HEK293 (cell line): Measurements from ENCODE around the gene TMEM273.

Experiments used
- CTCF ChIA-PET: fragments of 350-600 bp; formaldehyde crosslinking; extraction: SDS; loops from one replicate; lab custom pipeline; 2021; ENCODE audit warnings: antibody characterized with exemption; lab: Yijun Ruan, JAX
- POLR2A ChIA-PET: fragments of 300-600 bp; formaldehyde crosslinking; extraction: SDS; loops from one replicate; lab custom pipeline; 2020; ENCODE audit warnings: antibody characterized with exemption, inconsistent platforms; lab: Yijun Ruan, JAX
- H3K27ac ChIP-seq: fragments of 200-500 bp; sonication (Bioruptor generic); 2 replicates; pipeline ENCODE4 v1.5.1; 2014; ENCODE audit warnings: low read depth, low read length, control low read depth, inconsistent platforms; ENCODE audit errors: extremely low read depth
- H3K36me3 ChIP-seq, 2 experiments: fragments of 200-500 bp in 1 of 2; sonication (Bioruptor generic) in 1 of 2; 1 replicate in 1 of 2; 2 replicates in 1 of 2; pipeline ENCODE4 v1.5.1; 2014 to 2017; ENCODE audit warnings: inconsistent platforms in 2 of 2, low read length in 2 of 2; ENCODE audit not compliant: control insufficient read depth in 2 of 2, insufficient read depth in 1 of 2
- H3K4me1 ChIP-seq: fragments of 200-500 bp; sonication (Bioruptor generic); 2 replicates; pipeline ENCODE4 v1.5.1; 2014; ENCODE audit warnings: mild to moderate bottlenecking, low read length, inconsistent platforms; ENCODE audit not compliant: control insufficient read depth, insufficient read depth
- H3K4me3 ChIP-seq: 2 replicates; pipeline ENCODE4 v1.5.1; 2011; ENCODE audit warnings: low read depth, mild to moderate bottlenecking, control low read depth, low read length, moderate library complexity
- H3K9me3 ChIP-seq: fragments of 200-500 bp; sonication (Bioruptor generic); 2 replicates; pipeline ENCODE4 v1.5.1; 2014; ENCODE audit warnings: low read depth, low read length, inconsistent platforms; ENCODE audit not compliant: control insufficient read depth, insufficient read depth
- AEBP2 ChIP-seq: fragments of 450-650 bp; formaldehyde crosslinking; IDR thresholded peaks from 2 replicates; pipeline ENCODE4 v1.5.1; 2016; ENCODE audit warnings: missing biosample characterization, missing genetic modification characterization, borderline replicate concordance
- IKZF3 ChIP-seq: fragments of 450-650 bp; IDR thresholded peaks from 2 replicates; pipeline ENCODE4 v1.5.0; 2018; ENCODE audit warnings: missing biosample characterization, mild to moderate bottlenecking, missing genetic modification characterization, moderate library complexity
- OSR2 ChIP-seq: fragments of 450-650 bp; formaldehyde crosslinking; IDR thresholded peaks from 2 replicates; pipeline ENCODE4 v1.5.1; 2016; ENCODE audit warnings: missing biosample characterization, missing genetic modification characterization
- SP2 ChIP-seq: fragments of 450-650 bp; formaldehyde crosslinking; IDR thresholded peaks from 2 replicates; pipeline ENCODE4 v1.5.1; 2016; ENCODE audit warnings: missing biosample characterization, missing genetic modification characterization
- YY1 ChIP-seq: fragments of 450-650 bp; formaldehyde crosslinking; IDR thresholded peaks from 2 replicates; pipeline ENCODE4 v1.5.1; 2018; ENCODE audit warnings: missing biosample characterization, missing genetic modification characterization
- ZBTB7A ChIP-seq: fragments of 450-650 bp; formaldehyde crosslinking; IDR thresholded peaks from 2 replicates; pipeline ENCODE4 v1.5.1; 2016; ENCODE audit warnings: low read depth, missing biosample characterization, missing genetic modification characterization
- ZFP37 ChIP-seq: fragments of 450-650 bp; formaldehyde crosslinking; IDR thresholded peaks from 2 replicates; pipeline ENCODE4 v1.5.1; 2016; ENCODE audit warnings: missing biosample characterization, missing genetic modification characterization
- ZFP69B ChIP-seq: fragments of 450-650 bp; formaldehyde crosslinking; IDR thresholded peaks from 2 replicates; pipeline ENCODE4 v1.5.1; 2016; ENCODE audit warnings: missing biosample characterization, missing genetic modification characterization
- ZIC2 ChIP-seq: fragments of 450-650 bp; formaldehyde crosslinking; IDR thresholded peaks from 2 replicates; pipeline ENCODE4 v1.5.1; 2016; ENCODE audit warnings: missing biosample characterization, missing genetic modification characterization
- ZNF280C ChIP-seq: fragments of 450-650 bp; formaldehyde crosslinking; IDR thresholded peaks from 2 replicates; pipeline ENCODE4 v1.5.1; 2016; ENCODE audit warnings: missing biosample characterization, missing genetic modification characterization
- ZNF280D ChIP-seq: fragments of 450-650 bp; formaldehyde crosslinking; IDR thresholded peaks from 2 replicates; pipeline ENCODE4 v1.5.1; 2016; ENCODE audit warnings: missing biosample characterization, missing genetic modification characterization
- ZNF302 ChIP-seq: fragments of 450-650 bp; formaldehyde crosslinking; IDR thresholded peaks from 2 replicates; pipeline ENCODE4 v1.5.1; 2016; ENCODE audit warnings: missing biosample characterization, missing genetic modification characterization, low read depth
- ZNF350 ChIP-seq: fragments of 450-650 bp; formaldehyde crosslinking; IDR thresholded peaks from 2 replicates; pipeline ENCODE4 v1.5.0; 2017; ENCODE audit warnings: missing biosample characterization, mild to moderate bottlenecking, missing genetic modification characterization
- ZNF513 ChIP-seq: fragments of 450-650 bp; IDR thresholded peaks from 2 replicates; pipeline ENCODE4 v1.5.1; 2018; ENCODE audit warnings: missing biosample characterization, missing genetic modification characterization
- ZNF548 ChIP-seq: fragments of 450-650 bp; formaldehyde crosslinking; IDR thresholded peaks from 2 replicates; pipeline ENCODE4 v1.5.1; 2016; ENCODE audit warnings: missing biosample characterization, missing genetic modification characterization
- ZNF560 ChIP-seq: fragments of 450-650 bp; formaldehyde crosslinking; IDR thresholded peaks from 2 replicates; pipeline ENCODE4 v1.5.1; 2017; ENCODE audit warnings: missing biosample characterization, missing genetic modification characterization, borderline replicate concordance
- ZNF692 ChIP-seq: fragments of 450-650 bp; formaldehyde crosslinking; IDR thresholded peaks from 2 replicates; pipeline ENCODE4 v1.5.1; 2016; ENCODE audit warnings: missing biosample characterization, missing genetic modification characterization
- ZNF776 ChIP-seq: fragments of 450-650 bp; formaldehyde crosslinking; IDR thresholded peaks from 2 replicates; pipeline ENCODE4 v1.5.0; 2017; ENCODE audit warnings: missing biosample characterization, missing genetic modification characterization, borderline replicate concordance
- ZSCAN30 ChIP-seq: fragments of 450-650 bp; IDR thresholded peaks from 2 replicates; pipeline ENCODE4 v1.5.1; 2018; ENCODE audit warnings: missing biosample characterization, mild to moderate bottlenecking, missing genetic modification characterization, moderate library complexity
- ZXDB ChIP-seq: fragments of 450-650 bp; formaldehyde crosslinking; IDR thresholded peaks from 2 replicates; pipeline ENCODE4 v1.5.1; 2016; ENCODE audit warnings: missing biosample characterization, missing genetic modification characterization

TMEM273 gene

GRCh38 chr10:49139846-49140195 is 48.4 kb downstream of the TMEM273 start:
- Histone ChIP-seq H3K36me3 (no peaks in the 10 kb centered on the region), H3K4me3 (no peak overlapping the region), H3K9me3 (no peaks in the 10 kb centered on the region), H3K27ac (no peak overlapping the region), H3K4me1 (no peaks in the 10 kb centered on the region)
- POLR2A ChIA-PET: no interaction called here
- TF ChIP-seq ZNF350 (no peak), YY1 (tag by site-specific recombination) (no peak), OSR2 (tag by site-specific recombination) (no peak), ZBTB7A (tag by site-specific recombination) (no peak), SP2 (tag by site-specific recombination) (no peak), IKZF3 (tag by site-specific recombination) (no peak), ZNF692 (no peak)
- CTCF ChIA-PET: no interaction called here

DNA sequence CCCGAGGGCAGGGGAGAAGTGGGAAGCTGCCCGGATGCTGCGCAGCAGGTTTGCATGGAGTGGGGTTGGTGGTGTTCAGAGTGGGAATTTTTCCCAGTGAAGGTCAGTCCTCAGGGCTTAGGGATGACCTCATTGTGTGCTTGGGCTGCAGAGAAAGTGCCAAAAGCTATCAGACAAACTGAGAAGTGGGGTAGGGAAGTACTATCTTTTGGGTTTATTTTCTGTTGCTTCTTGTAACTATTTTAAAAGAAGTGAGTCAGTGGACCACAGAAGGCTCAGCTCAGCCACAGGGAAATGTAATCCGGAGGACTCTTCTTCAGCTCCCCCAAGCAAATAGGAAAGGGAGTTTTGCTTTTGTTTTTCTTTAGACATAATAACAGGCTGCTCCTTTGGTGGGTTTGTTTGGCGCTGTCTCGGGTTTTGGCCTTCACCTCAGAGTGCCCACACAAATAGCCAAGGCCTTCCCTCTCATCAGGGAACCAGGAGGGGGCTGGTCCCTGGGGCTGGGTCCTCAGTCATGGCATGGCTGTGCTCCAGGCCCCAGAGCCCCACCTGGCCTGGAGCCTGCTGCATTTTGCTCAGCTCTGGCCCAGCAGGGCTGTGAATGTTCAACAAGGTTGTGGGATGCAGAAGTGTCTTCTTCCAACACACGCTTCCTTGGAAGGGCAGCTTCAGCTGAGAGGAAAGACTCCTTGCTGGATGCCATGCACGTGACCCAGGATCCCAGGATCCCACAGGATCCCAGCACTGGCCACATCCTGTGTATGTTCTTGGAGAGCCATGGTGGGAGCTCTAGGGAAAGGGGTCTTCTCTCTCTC is 49.0 kb downstream of the TMEM273 start:
- H3K4me3 ChIP-seq: no peak overlapping the region
- no peaks in the 10 kb centered on the region for H3K4me1 ChIP-seq
- CTCF ChIA-PET: no interaction called here
- POLR2A ChIA-PET: no interaction called here
- TF ChIP-seq ZNF280C (tag by site-specific recombination) (no peak), ZNF280D (tag by site-specific recombination) (no peak), ZFP69B (no peak), AEBP2 (no peak), ZNF776 (no peak), ZNF560 (tag by site-specific recombination) (no peak), ZIC2 (no peak), ZNF302 (no peak), ZXDB (tag by site-specific recombination) (no peak), ZSCAN30 (tag by site-specific recombination) (no peak), ZNF513 (tag by site-specific recombination) (no peak), ZFP37 (tag by site-specific recombination) (no peak), SP2 (tag by site-specific recombination) (no peak), ZNF548 (tag by site-specific recombination) (no peak)
- no peaks in the 10 kb centered on the region for H3K36me3 ChIP-seq
- no peaks in the 10 kb centered on the region for H3K9me3 ChIP-seq
- H3K27ac ChIP-seq: no peak overlapping the region
